Activated CD4-positive, alpha-beta memory T cell treated with anti-CD3 and anti-CD28 coated beads, Interleukin-2, amount 10 ng/mL, durations not matched to agents 7 days and 5 days (primary cell): ENCODE results near the gene KCNJ1. TPM values are rescaled to one million over a fixed set of nuclear protein-coding genes. Genes with fewer than 3 reads are reported as not detected.

Experiments
- CTCF ChIA-PET: fragments of 350-600 bp; sonication (Branson Sonifier 250); formaldehyde crosslinking; loops from one replicate; lab custom pipeline; 2021; ENCODE audit warnings: antibody characterized with exemption, inconsistent platforms; lab: Charles Lee
- POLR2A ChIA-PET: fragments of 350-600 bp; sonication (Branson Sonifier 250); formaldehyde crosslinking; loops from one replicate; lab custom pipeline; 2021; ENCODE audit warnings: antibody characterized with exemption; lab: Charles Lee
- DNase-seq: peaks from one replicate; pipeline ENCODE4 v3.0.0-alpha.2; 2020
- H3K27ac Mint-ChIP-seq: one replicate; pipeline ENCODE4 v1.8.0; 2021; ENCODE audit warnings: mild to moderate bottlenecking, mixed read lengths
- H3K27me3 Mint-ChIP-seq: one replicate; pipeline ENCODE4 v1.8.0; 2021; ENCODE audit warnings: mixed read lengths
- H3K36me3 Mint-ChIP-seq: one replicate; pipeline ENCODE4 v1.8.0; 2021; ENCODE audit warnings: low read depth, mixed read lengths
- H3K4me1 Mint-ChIP-seq: one replicate; pipeline ENCODE4 v1.8.0; 2021; ENCODE audit warnings: mixed read lengths
- H3K4me3 Mint-ChIP-seq: one replicate; pipeline ENCODE4 v1.8.0; 2021; ENCODE audit warnings: mild to moderate bottlenecking, mixed read lengths
- H3K9me3 Mint-ChIP-seq: one replicate; pipeline ENCODE4 v1.8.0; 2021; ENCODE audit warnings: mixed read lengths
- total RNA-seq, 2 experiments: library from RNA; stranded (reverse); gene quantifications; one replicate each; pipeline ENCODE4 v1.2.3, GENCODE V29; 2021

Gene KCNJ1
- total RNA-seq, 2 experiments from 2014 or later = not detected

DNA sequence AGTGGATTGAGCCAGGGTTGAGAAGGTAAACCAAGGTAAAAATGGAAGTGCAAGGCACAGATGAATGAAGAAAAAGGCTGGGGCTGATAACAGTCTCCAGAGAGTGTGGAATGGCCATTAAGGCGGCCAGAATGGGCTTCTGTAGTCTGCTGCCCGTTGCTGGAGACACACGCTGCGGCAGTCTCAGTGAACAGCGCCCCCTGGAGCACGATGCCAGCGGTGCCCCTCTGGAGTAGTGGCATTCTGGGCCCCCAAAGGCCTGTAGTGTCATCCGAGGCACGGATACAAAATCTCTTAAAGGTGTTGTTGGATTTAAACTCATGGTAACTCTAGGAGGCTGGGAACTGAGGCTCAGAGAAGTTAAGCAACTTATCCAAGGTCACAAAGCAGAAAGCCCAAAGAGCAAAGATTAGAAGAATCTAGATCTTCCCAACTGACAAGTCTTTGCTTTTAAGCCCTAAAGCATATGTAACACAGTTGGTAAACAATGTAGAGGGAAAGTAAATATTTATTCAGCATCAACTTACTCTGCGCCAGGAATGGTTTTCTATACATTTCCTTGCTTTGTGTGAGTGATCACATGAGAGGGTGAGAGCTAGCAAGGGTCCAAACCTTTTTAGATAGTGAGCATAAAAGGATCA lies 18.2 kb downstream of the KCNJ1 start:
- DNase-seq = peak; percentile 69
- Mint-ChIP-seq H3K4me3 (no peak overlapping the region), H3K4me1 (peaks cover 28% of the 10 kb centered on the region), H3K36me3 (peaks cover 3% of the 10 kb centered on the region), H3K27me3 (no peaks in the 10 kb centered on the region), H3K9me3 (no peaks in the 10 kb centered on the region), H3K27ac (no peak overlapping the region)
- POLR2A ChIA-PET = no interaction called here
- CTCF ChIA-PET = interaction anchor here (0.7 to 6.7 kb wide), 16 partner anchors 10 to 960 kb away, joined by 3 to 51 read pairs (median 4); no protein-coding TSS in a partner anchor

- H3K4me3 Mint-ChIP-seq = no peak overlapping the region
- no peak overlapping the region for H3K27ac Mint-ChIP-seq
- H3K36me3 Mint-ChIP-seq = peaks cover 3% of the 10 kb centered on the region
- no peaks in the 10 kb centered on the region for H3K27me3 Mint-ChIP-seq
- DNase-seq = no peak
- H3K9me3 Mint-ChIP-seq = no peaks in the 10 kb centered on the region
- CTCF ChIA-PET = interaction anchor here (1.7 to 6.7 kb wide), 4 partner anchors 16 to 689 kb away, joined by 5 to 51 read pairs (median 8); no protein-coding TSS in a partner anchor
- POLR2A ChIA-PET = no interaction called here
- H3K4me1 Mint-ChIP-seq = peaks cover 32% of the 10 kb centered on the region
Measured at GRCh38 chr11:128846985-128847384, 20.1 kb downstream of the KCNJ1 start.

DNA sequence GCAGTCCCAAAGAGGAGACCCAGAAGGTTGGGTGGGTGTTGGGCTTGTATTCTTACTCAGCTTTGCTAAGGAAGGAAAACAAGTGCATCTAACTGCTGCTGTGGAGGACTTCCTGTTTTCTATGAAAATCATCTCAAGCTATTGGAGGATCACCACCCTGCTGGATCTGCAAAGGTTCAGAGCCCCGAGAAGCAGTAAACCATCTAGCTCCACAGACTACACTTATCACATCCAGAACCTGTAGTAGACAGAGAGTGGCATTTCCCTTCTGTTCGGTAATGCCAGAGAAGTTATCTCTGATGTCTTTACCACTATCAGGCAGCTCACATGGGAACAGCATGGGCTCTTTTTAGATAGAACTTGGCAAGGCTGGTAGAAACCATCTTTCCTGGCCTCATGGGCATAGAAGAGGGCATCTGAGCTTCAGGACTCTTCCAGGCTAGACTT lies 21.7 kb downstream of the KCNJ1 start:
- H3K4me1 Mint-ChIP-seq = peaks cover 39% of the 10 kb centered on the region
- no peak for DNase-seq
- H3K36me3 Mint-ChIP-seq = peaks cover 3% of the 10 kb centered on the region
- POLR2A ChIA-PET = interaction anchor here (0.6 to 2.8 kb wide), 6 partner anchors 14 to 806 kb away, joined by 3 to 8 read pairs (median 3); partner anchors contain the start of gene FLI1
- no peak overlapping the region for H3K4me3 Mint-ChIP-seq
- no peaks in the 10 kb centered on the region for H3K9me3 Mint-ChIP-seq
- CTCF ChIA-PET = interaction anchor here (0.9 to 6.7 kb wide), 12 partner anchors 10 to 688 kb away, joined by 3 to 51 read pairs (median 4); no protein-coding TSS in a partner anchor
- H3K27ac Mint-ChIP-seq = peak overlapping the region; percentile 73
- H3K27me3 Mint-ChIP-seq = no peaks in the 10 kb centered on the region

DNA sequence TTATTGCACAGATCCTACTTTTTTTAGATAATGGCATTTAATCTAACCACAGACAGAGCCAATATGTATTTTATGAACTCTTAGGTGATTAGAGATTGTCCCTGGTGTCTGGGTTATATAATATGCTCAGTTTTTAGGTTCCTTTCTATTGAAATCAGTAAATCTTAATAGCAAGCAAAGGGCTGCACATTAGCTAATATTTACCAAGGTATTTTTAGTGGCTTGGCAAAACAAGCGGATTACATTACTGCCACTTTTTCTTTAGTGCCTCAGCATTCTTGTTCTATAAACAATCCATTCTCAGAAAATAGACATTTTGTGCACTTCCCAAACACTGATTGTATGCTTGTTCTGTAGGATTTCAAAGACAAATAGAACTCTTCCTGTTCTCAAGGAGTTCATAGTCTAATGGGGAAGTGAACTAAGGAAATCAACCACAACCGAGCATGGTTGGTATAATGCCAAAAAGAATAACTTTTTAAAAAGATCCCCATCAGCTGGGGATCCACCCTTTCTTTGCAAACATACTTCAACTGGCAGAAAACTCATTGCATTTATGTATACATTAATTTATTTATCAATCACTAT lies 23.8 kb downstream of the KCNJ1 start:
- no peaks in the 10 kb centered on the region for H3K9me3 Mint-ChIP-seq
- DNase-seq = no peak
- no peak overlapping the region for H3K27ac Mint-ChIP-seq
- H3K4me3 Mint-ChIP-seq = no peak overlapping the region
- peaks cover 46% of the 10 kb centered on the region for H3K4me1 Mint-ChIP-seq
- ChIA-PET CTCF (interaction anchor here (2.6 kb wide), 1 partner anchor 671 kb away, joined by 10 read pairs; no protein-coding TSS in a partner anchor), POLR2A (interaction anchor here (0.6 to 2.8 kb wide), 2 partner anchors 12 to 406 kb away, joined by 3 to 8 read pairs; no protein-coding TSS in a partner anchor)
- peaks cover 9% of the 10 kb centered on the region for H3K36me3 Mint-ChIP-seq
- no peaks in the 10 kb centered on the region for H3K27me3 Mint-ChIP-seq

- ChIA-PET POLR2A (no interaction called here), CTCF (interaction anchor here (0.7 kb wide), 1 partner anchor 10 kb away, joined by 4 read pairs; no protein-coding TSS in a partner anchor)
- no peak overlapping the region for H3K27ac Mint-ChIP-seq
- DNase-seq = no peak
- peaks cover 5% of the 10 kb centered on the region for H3K36me3 Mint-ChIP-seq
- H3K4me1 Mint-ChIP-seq = peaks cover 58% of the 10 kb centered on the region
- no peaks in the 10 kb centered on the region for H3K9me3 Mint-ChIP-seq
- no peak overlapping the region for H3K4me3 Mint-ChIP-seq
- no peaks in the 10 kb centered on the region for H3K27me3 Mint-ChIP-seq
Measured at GRCh38 chr11:128841461-128842072, 25.5 kb downstream of the KCNJ1 start.

- H3K9me3 Mint-ChIP-seq = no peaks in the 10 kb centered on the region
- peaks cover 8% of the 10 kb centered on the region for H3K36me3 Mint-ChIP-seq
- POLR2A ChIA-PET = no interaction called here
- peaks cover 55% of the 10 kb centered on the region for H3K4me1 Mint-ChIP-seq
- no peak for DNase-seq
- no peak overlapping the region for H3K27ac Mint-ChIP-seq
- H3K4me3 Mint-ChIP-seq = no peak overlapping the region
- CTCF ChIA-PET = no interaction called here
- no peaks in the 10 kb centered on the region for H3K27me3 Mint-ChIP-seq
Measured at GRCh38 chr11:128840783-128841182, 26.3 kb downstream of the KCNJ1 start.

- no peak overlapping the region for H3K4me3 Mint-ChIP-seq
- H3K27me3 Mint-ChIP-seq = no peaks in the 10 kb centered on the region
- ChIA-PET POLR2A (no interaction called here), CTCF (no interaction called here)
- H3K9me3 Mint-ChIP-seq = no peaks in the 10 kb centered on the region
- H3K4me1 Mint-ChIP-seq = peaks cover 49% of the 10 kb centered on the region
- no peak for DNase-seq
- H3K36me3 Mint-ChIP-seq = peaks cover 8% of the 10 kb centered on the region
- H3K27ac Mint-ChIP-seq = no peak overlapping the region
Measured at GRCh38 chr11:128840137-128840536, 27.0 kb downstream of the KCNJ1 start.

- H3K27ac Mint-ChIP-seq = no peak overlapping the region
- H3K27me3 Mint-ChIP-seq = no peaks in the 10 kb centered on the region
- no peaks in the 10 kb centered on the region for H3K9me3 Mint-ChIP-seq
- ChIA-PET POLR2A (no interaction called here), CTCF (no interaction called here)
- peaks cover 40% of the 10 kb centered on the region for H3K4me1 Mint-ChIP-seq
- no peak for DNase-seq
- H3K4me3 Mint-ChIP-seq = no peak overlapping the region
- H3K36me3 Mint-ChIP-seq = peaks cover 8% of the 10 kb centered on the region
Measured at GRCh38 chr11:128839081-128839480, 28.0 kb downstream of the KCNJ1 start.

- no peaks in the 10 kb centered on the region for H3K9me3 Mint-ChIP-seq
- H3K27me3 Mint-ChIP-seq = no peaks in the 10 kb centered on the region
- DNase-seq = peak; percentile 60
- peaks cover 8% of the 10 kb centered on the region for H3K36me3 Mint-ChIP-seq
- H3K4me1 Mint-ChIP-seq = peaks cover 41% of the 10 kb centered on the region
- peak overlapping the region; percentile 16 for H3K27ac Mint-ChIP-seq
- ChIA-PET POLR2A (interaction anchor here (1.0 kb wide), 1 partner anchor 23 kb away, joined by 4 read pairs; no protein-coding TSS in a partner anchor), CTCF (interaction anchor here (1.1 to 1.3 kb wide), 3 partner anchors 12 to 680 kb away, joined by 3 to 4 read pairs (median 4); no protein-coding TSS in a partner anchor)
- H3K4me3 Mint-ChIP-seq = no peak overlapping the region
Measured at GRCh38 chr11:128837627-128838026, 29.5 kb downstream of the KCNJ1 start.

DNA sequence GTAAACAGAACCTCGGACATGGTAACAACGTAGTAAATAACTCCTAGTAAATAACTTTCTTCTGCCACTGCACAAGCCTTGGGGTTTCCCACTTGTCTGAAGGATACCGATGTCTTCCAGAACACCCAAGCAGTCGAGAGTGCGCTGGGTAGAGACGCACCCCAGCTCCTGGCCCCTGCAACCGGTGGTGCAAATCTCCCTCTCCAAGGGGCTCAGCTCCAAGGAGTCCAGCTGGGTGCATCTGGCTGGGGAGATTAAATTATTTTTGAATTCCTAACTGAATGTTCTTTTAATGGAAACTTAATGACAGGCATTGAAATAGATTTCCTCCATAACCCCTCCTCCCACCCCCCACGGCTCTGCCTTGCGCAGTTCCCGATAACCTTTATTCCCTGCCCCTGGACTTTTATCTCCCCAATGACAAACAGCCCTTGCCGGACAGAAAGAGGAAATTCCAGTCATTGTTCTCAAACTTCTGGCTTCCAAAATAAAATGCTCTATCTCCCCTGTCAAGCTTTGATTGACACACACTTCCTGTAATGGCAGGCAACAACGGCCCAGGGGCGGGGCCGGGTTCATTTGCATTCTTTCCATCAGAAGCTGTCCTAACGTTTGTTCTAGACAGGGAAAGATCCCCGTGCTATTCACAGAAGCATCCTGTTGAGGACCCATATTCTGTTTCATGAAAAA lies 31.2 kb downstream of the KCNJ1 start:
- CTCF ChIA-PET = interaction anchor here (1.6 kb wide), 1 partner anchor 679 kb away, joined by 5 read pairs; no protein-coding TSS in a partner anchor
- POLR2A ChIA-PET = interaction anchor here (0.6 kb wide), 1 partner anchor 663 kb away, joined by 3 read pairs; no protein-coding TSS in a partner anchor

GRCh38 chr11:128834157-128834556 lies 32.9 kb downstream of the KCNJ1 start:
- Mint-ChIP-seq H3K4me3 (no peak overlapping the region), H3K27ac (no peak overlapping the region), H3K9me3 (no peaks in the 10 kb centered on the region), H3K36me3 (peaks cover 5% of the 10 kb centered on the region), H3K27me3 (no peaks in the 10 kb centered on the region), H3K4me1 (peaks cover 47% of the 10 kb centered on the region)
- ChIA-PET CTCF (interaction anchor here (1.6 kb wide), 1 partner anchor 677 kb away, joined by 5 read pairs; no protein-coding TSS in a partner anchor), POLR2A (interaction anchor here (0.6 kb wide), 1 partner anchor 309 kb away, joined by 3 read pairs; no protein-coding TSS in a partner anchor)
- DNase-seq = no peak

More for the DNA sequence above, 31.2 kb downstream of the KCNJ1 start:
- peaks cover 8% of the 10 kb centered on the region for H3K36me3 Mint-ChIP-seq
- no peaks in the 10 kb centered on the region for H3K27me3 Mint-ChIP-seq
- DNase-seq = peak; percentile 16
- H3K4me1 Mint-ChIP-seq = peaks cover 42% of the 10 kb centered on the region
- no peaks in the 10 kb centered on the region for H3K9me3 Mint-ChIP-seq
- H3K4me3 Mint-ChIP-seq = no peak overlapping the region
- no peak overlapping the region for H3K27ac Mint-ChIP-seq

- ChIA-PET POLR2A (interaction anchor here (0.9 kb wide), 1 partner anchor 201 kb away, joined by 3 read pairs; no protein-coding TSS in a partner anchor), CTCF (interaction anchor here (0.7 to 4.4 kb wide), 16 partner anchors 10 to 803 kb away, joined by 3 to 72 read pairs (median 6); partner anchors contain the start of gene KCNJ1)
- no peaks in the 10 kb centered on the region for H3K9me3 Mint-ChIP-seq
- H3K4me3 Mint-ChIP-seq = no peak overlapping the region
- H3K36me3 Mint-ChIP-seq = peaks cover 3% of the 10 kb centered on the region
- DNase-seq = no peak
- H3K4me1 Mint-ChIP-seq = peaks cover 30% of the 10 kb centered on the region
- no peak overlapping the region for H3K27ac Mint-ChIP-seq
- no peaks in the 10 kb centered on the region for H3K27me3 Mint-ChIP-seq
Measured at GRCh38 chr11:128832121-128832497, 35.0 kb downstream of the KCNJ1 start.
